Right lobe of liver (tissue), 6 donors: Measurements from ENCODE around the gene MDM2. TPM values are rescaled to one million over a fixed set of nuclear protein-coding genes. Genes with fewer than 3 reads are reported as not detected.

Experiments used
- ATAC-seq, 4 donors: fragments of 200-7000 bp; cut with Tn5 transposase; one replicate each; pipeline ENCODE4 v1.9.1; 2020; ENCODE audit warnings: mild to moderate bottlenecking in 4 of 4, moderate library complexity in 4 of 4
- DNase-seq, 3 donors: peaks; one replicate each; pipeline ENCODE4 v3.0.0-alpha.2; 2020
- H3K27ac ChIP-seq, 3 donors: fragments of 200-600 bp; one replicate each; pipeline ENCODE4 v1.8.0; 2022
- H3K27me3 ChIP-seq, 2 donors: fragments of 200-600 bp; one replicate each; pipeline ENCODE4 v1.8.0; 2022
- H3K36me3 ChIP-seq, 4 donors: fragments of 200-600 bp; sonication (generic) in 1 of 4; one replicate each; pipeline versions ENCODE4 v1.5.1 to v1.8.0; 2017 to 2022; ENCODE audit warnings: control low read depth in 1 of 4
- H3K4me1 ChIP-seq, 4 donors: fragments of 200-600 bp; sonication (generic) in 1 of 4; one replicate each; pipeline versions ENCODE4 v1.5.1 to v1.8.0; 2017 to 2022; ENCODE audit warnings: control low read depth in 1 of 4
- H3K4me3 ChIP-seq, 3 donors: fragments of 200-600 bp; one replicate each; pipeline ENCODE4 v1.8.0; 2022
- H3K9me3 ChIP-seq, 4 donors: fragments of 200-600 bp; sonication (generic) in 1 of 4; one replicate each; pipeline versions ENCODE4 v1.5.1 to v1.8.0; 2017 to 2022; ENCODE audit warnings: control low read depth in 1 of 4
- POLR2A ChIP-seq: fragments of 450-650 bp; IDR thresholded peaks from one replicate; pipeline ENCODE4 v1.6.1; 2017; ENCODE audit warnings: antibody characterized with exemption, mild to moderate bottlenecking
- WGBS: methylation state at CpG from one replicate; pipeline ENCODE4 v1.1.6; 2018; ENCODE audit warnings: low coverage, low lambda C conversion rate; ENCODE audit not compliant: insufficient coverage; ENCODE audit errors: missing lambda C conversion rate; 5-methylcytosine and 5-hydroxymethylcytosine counted together
- intact Hi-C, 2 donors: fragments of 100-400 bp; cut with DNase I; formaldehyde crosslinking; loops; one replicate each; pipeline versions ENCODE4 v1.11.2 to v1.14.1; 2022
- total RNA-seq, 6 experiments: library from RNA; depleted of rRNA in 2 of 6; stranded (reverse); fragments of >200 nt in 2 of 6; fragmentation: NEBNext Ultra II Directional in 3 of 6; extraction: Animal tissue kit (Norgen Biotek cat#: 25700) in 3 of 6; gene quantifications; one replicate each; pipeline versions ENCODE4 v1.1.0 to v1.2.4, GENCODE V29; 2016 to 2023
- TF ChIP-seq, protein P1 (sequence below), 4 donors: fragments of 200-600 bp in 3 of 4; fragments of 450-650 bp in 1 of 4; IDR thresholded peaks; one replicate each; pipeline versions ENCODE4 v1.5.1 to v1.8.0; 2016 to 2022; ENCODE audit warnings: antibody characterized with exemption in 4 of 4, mild to moderate bottlenecking in 2 of 4
- donor health status: DM: no; HTN: yes; CAD: no.
- donor health status: DM: no; HTN: no; CAD: no.
- donor health status: DM: no; HTN: no; CAD: no.
- donor health status: DM: no; HTN: yes; CAD: no.
- donor health status: DM: no; HTN: yes; CAD: no.

The MDM2 gene
- total RNA-seq, 6 experiments from 2014 or later: 56.9 to 74.3 (median 64.0) TPM

GRCh38 chr12:68790952-68791234 lies 17.1 kb upstream of the MDM2 start:
- no peaks in the 10 kb centered on the region for H3K9me3 ChIP-seq
- 0% methylated on average over 1 of the region's 3 CpGs for WGBS
- DNase-seq (peak in 1 of 3 donors; percentile 28), ATAC-seq (no peak)
- intact Hi-C loops: no loop called here
- H3K27ac ChIP-seq: no peak overlapping the region
- H3K27me3 ChIP-seq: no peaks in the 10 kb centered on the region
- TF ChIP-seq POLR2A: no peak
- H3K4me3 ChIP-seq: no peak overlapping the region
- peaks cover 0 to 30% (median 15%) of the 10 kb centered on the region in 4 donors for H3K4me1 ChIP-seq
- H3K36me3 ChIP-seq: no peaks in the 10 kb centered on the region

DNA sequence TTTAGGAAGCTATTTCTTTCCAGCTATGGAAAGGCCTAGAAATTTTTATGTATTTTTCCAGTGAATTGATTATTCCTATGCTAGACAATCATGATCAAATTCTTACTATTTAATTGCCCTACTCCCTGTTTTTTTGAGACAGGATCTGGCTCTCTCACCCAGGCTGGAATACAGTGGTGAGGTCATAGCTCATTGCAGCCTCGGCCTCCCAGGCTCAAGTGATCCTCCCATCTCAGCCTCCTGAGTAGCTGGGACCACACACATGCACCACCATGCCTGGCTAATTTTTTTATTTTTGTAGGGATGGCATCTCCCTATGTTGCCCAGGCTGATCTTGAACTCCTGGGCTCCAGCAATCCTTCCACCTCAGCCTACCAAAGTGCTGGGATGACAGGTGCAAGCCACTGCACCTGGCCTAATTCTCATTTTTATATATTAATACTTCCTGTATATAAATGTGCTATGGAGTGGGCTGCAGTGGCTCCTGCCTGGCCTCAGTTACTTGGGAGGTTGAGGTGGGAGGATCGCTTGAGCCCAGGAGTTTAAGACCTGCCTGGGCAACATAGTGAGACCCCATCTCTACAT lies 16.0 kb upstream of the MDM2 start:
- no peaks in the 10 kb centered on the region for H3K36me3 ChIP-seq
- intact Hi-C loops: no loop called here
- H3K9me3 ChIP-seq: no peaks in the 10 kb centered on the region
- H3K27ac ChIP-seq: no peak overlapping the region
- H3K4me1 ChIP-seq: peaks cover 0 to 19% (median 9%) of the 10 kb centered on the region in 4 donors
- WGBS: 100% methylated on average over 2 of the region's 2 CpGs
- no peak overlapping the region for H3K4me3 ChIP-seq
- DNase-seq (no peak), ATAC-seq (no peak)
- no peaks in the 10 kb centered on the region for H3K27me3 ChIP-seq
- TF ChIP-seq POLR2A: no peak
- TF ChIP-seq, protein P1, sequence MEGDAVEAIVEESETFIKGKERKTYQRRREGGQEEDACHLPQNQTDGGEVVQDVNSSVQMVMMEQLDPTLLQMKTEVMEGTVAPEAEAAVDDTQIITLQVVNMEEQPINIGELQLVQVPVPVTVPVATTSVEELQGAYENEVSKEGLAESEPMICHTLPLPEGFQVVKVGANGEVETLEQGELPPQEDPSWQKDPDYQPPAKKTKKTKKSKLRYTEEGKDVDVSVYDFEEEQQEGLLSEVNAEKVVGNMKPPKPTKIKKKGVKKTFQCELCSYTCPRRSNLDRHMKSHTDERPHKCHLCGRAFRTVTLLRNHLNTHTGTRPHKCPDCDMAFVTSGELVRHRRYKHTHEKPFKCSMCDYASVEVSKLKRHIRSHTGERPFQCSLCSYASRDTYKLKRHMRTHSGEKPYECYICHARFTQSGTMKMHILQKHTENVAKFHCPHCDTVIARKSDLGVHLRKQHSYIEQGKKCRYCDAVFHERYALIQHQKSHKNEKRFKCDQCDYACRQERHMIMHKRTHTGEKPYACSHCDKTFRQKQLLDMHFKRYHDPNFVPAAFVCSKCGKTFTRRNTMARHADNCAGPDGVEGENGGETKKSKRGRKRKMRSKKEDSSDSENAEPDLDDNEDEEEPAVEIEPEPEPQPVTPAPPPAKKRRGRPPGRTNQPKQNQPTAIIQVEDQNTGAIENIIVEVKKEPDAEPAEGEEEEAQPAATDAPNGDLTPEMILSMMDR (IDR thresholded peaks at IDR 0.05): no peak

DNA sequence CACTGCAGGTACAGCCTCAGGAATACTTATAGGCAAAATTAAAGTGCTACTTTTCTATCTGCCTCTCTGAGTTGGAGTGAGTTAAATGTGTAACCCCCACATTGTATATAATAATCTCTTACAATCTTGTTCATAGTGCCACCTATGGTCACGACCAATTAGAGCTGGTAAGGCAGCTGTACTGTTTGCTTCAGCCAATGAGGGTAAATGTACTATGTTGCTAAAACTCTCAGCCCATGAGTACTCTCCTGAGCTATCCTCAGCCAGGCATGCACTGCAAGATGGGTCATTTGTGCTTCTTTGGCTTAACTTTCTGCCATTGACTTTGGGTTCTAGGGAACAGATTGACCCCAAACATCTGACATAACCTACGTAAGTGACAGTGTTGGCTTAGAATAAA lies 15.0 kb upstream of the MDM2 start:
- no peaks in the 10 kb centered on the region for H3K36me3 ChIP-seq
- no peak overlapping the region for H3K27ac ChIP-seq
- TF ChIP-seq, protein P1 (IDR thresholded peaks at IDR 0.05): no peak
- no peak for TF ChIP-seq POLR2A
- peak in 1 of 3 donors; percentile 28 for DNase-seq
- 83% methylated on average over 1 of the region's 2 CpGs for WGBS
- H3K9me3 ChIP-seq: no peaks in the 10 kb centered on the region
- H3K4me1 ChIP-seq: peaks cover 0 to 13% (median 5%) of the 10 kb centered on the region in 4 donors
- no peak overlapping the region for H3K4me3 ChIP-seq
- H3K27me3 ChIP-seq: no peaks in the 10 kb centered on the region
- intact Hi-C loops: no loop called here
- ATAC-seq: peak; percentile 55 to 73 (median 59)

GRCh38 chr12:68793436-68793835 lies 14.5 kb upstream of the MDM2 start:
- no peak for TF ChIP-seq POLR2A
- TF ChIP-seq, protein P1 (IDR thresholded peaks at IDR 0.05): no peak
- 100% methylated on average over 2 of the region's 4 CpGs for WGBS
- H3K4me1 ChIP-seq: peaks cover 0 to 8% (median 2%) of the 10 kb centered on the region in 4 donors
- no peak overlapping the region for H3K4me3 ChIP-seq
- no peaks in the 10 kb centered on the region for H3K36me3 ChIP-seq
- intact Hi-C loops: no loop called here
- ATAC-seq (no peak), DNase-seq (peak in 1 of 3 donors; percentile 20)
- no peaks in the 10 kb centered on the region for H3K9me3 ChIP-seq
- no peak overlapping the region for H3K27ac ChIP-seq
- H3K27me3 ChIP-seq: no peaks in the 10 kb centered on the region

DNA sequence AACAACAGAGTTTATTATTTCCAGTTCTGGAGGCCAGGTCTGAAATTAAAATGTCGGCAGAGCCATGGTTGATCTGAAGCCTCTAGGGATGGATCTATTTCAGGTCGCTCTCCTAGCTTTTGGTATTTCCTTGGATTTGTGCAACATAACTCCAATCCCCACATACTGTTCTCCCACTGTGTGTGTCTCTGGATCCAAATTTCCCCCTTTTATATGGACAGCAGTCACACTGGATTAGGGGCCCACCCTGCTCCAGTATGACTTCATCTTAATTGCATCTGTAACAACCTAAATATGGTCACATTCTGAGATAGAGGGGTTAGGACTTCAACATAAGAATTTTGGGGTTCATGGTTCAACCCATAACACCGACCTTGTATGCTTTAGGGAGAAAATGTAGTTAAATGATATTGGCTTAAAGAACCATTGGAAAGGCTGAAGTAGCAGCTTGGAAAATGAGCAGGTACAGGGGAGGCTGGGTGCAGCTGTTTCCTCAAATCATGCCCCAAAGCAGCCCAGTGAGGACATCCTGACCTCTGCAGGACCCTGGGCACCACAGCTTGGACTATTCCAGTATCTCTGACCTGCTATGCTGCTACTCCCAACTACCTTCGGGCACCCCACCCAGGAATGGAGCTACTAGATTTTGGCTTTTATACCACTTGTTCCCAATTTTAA lies 13.9 kb upstream of the MDM2 start:
- Histone ChIP-seq H3K27me3 (no peaks in the 10 kb centered on the region), H3K36me3 (no peaks in the 10 kb centered on the region), H3K9me3 (no peaks in the 10 kb centered on the region), H3K27ac (no peak overlapping the region), H3K4me1 (peaks cover 0 to 3% (median 0%) of the 10 kb centered on the region in 4 donors), H3K4me3 (no peak overlapping the region)
- TF ChIP-seq POLR2A: no peak
- TF ChIP-seq, protein P1 (IDR thresholded peaks at IDR 0.05): no peak
- DNase-seq: peak in 1 of 3 donors; percentile 23
- ATAC-seq: no peak
- intact Hi-C loops: no loop called here
- 92% methylated on average over 3 of the region's 4 CpGs for WGBS
